DND-41 (cell line): ENCODE measurements around the gene DNMT3L.

Experiments used
- ATAC-seq: fragments of 200-7000 bp; cut with Tn5 transposase; 3 replicates; pipeline ENCODE4 v1.9.1; 2021; ENCODE audit warnings: low read depth; ENCODE audit not compliant: insufficient read depth
- DNase-seq: peaks from one replicate; pipeline ENCODE4 v3.0.0-alpha.2; 2020
- H2AFZ ChIP-seq: 2 replicates; pipeline ENCODE4 v1.6.0; 2012; ENCODE audit warnings: low read depth, low read length
- H3K27ac ChIP-seq: 2 replicates; pipeline ENCODE4 v1.5.1; 2012; ENCODE audit warnings: low read length, inconsistent platforms
- H3K27me3 ChIP-seq: fragments of 200-600 bp; sonication (generic); 2 replicates; pipeline ENCODE4 v1.6.0; 2012; ENCODE audit warnings: low read length, mild to moderate bottlenecking, inconsistent platforms; ENCODE audit not compliant: insufficient read depth, poor library complexity
- H3K36me3 ChIP-seq: 2 replicates; pipeline ENCODE4 v1.5.1; 2012; ENCODE audit warnings: low read length, inconsistent platforms; ENCODE audit not compliant: insufficient read depth
- H3K4me1 ChIP-seq: 2 replicates; pipeline ENCODE4 v1.5.1; 2012; ENCODE audit warnings: mild to moderate bottlenecking, low read length; ENCODE audit not compliant: insufficient read depth
- H3K4me2 ChIP-seq: 2 replicates; pipeline ENCODE4 v1.6.0; 2012; ENCODE audit warnings: mild to moderate bottlenecking, moderate library complexity, low read length, inconsistent platforms; ENCODE audit not compliant: insufficient read depth
- H3K4me3 ChIP-seq, 2 experiments: fragments of 200-600 bp in 1 of 2; shearing (Covaris generic) in 1 of 2; 2 replicates each; pipeline ENCODE4 v1.5.1; 2012 to 2016; ENCODE audit warnings: inconsistent platforms in 2 of 2, low read length in 2 of 2, mild to moderate bottlenecking in 2 of 2, low read depth in 1 of 2, moderate library complexity in 1 of 2
- H3K79me2 ChIP-seq: 2 replicates; pipeline ENCODE4 v1.6.0; 2012; ENCODE audit warnings: low read length, inconsistent platforms; ENCODE audit not compliant: insufficient read depth
- H3K9ac ChIP-seq: 2 replicates; pipeline ENCODE4 v1.6.0; 2012; ENCODE audit warnings: low read depth, mild to moderate bottlenecking, inconsistent platforms, low read length, moderate library complexity
- H3K9me3 ChIP-seq: 2 replicates; pipeline ENCODE4 v1.5.1; 2012; ENCODE audit warnings: low read length, moderate library complexity, mild to moderate bottlenecking, inconsistent platforms; ENCODE audit not compliant: insufficient read depth, severe bottlenecking
- H4K20me1 ChIP-seq: 2 replicates; pipeline ENCODE4 v1.6.0; 2012; ENCODE audit warnings: low read length; ENCODE audit not compliant: insufficient read depth
- CTCF ChIP-seq: IDR thresholded peaks from 2 replicates; pipeline ENCODE4 v1.5.1; 2012; ENCODE audit warnings: borderline replicate concordance, low read length, moderate library complexity, mild to moderate bottlenecking; ENCODE audit not compliant: poor library complexity, severe bottlenecking; ENCODE audit errors: extremely low read depth
- EZH2 ChIP-seq: IDR thresholded peaks from 3 replicates; pipeline ENCODE4 v1.6.1; 2012; ENCODE audit warnings: borderline replicate concordance, low read depth, mild to moderate bottlenecking, moderate library complexity, low read length, inconsistent platforms; ENCODE audit not compliant: severe bottlenecking

DNMT3L gene

GRCh38 chr21:44294391-44295162 lies 32.9 kb upstream of the DNMT3L start:
- no peak for ATAC-seq
- Histone ChIP-seq H3K9ac (no peak overlapping the region), H3K4me3 (no peak overlapping the region), H4K20me1 (no peaks in the 10 kb centered on the region), H3K27me3 (no peaks in the 10 kb centered on the region), H3K79me2 (no peaks in the 10 kb centered on the region), H3K4me2 (no peak overlapping the region), H3K36me3 (no peaks in the 10 kb centered on the region), H3K4me1 (peaks cover 16% of the 10 kb centered on the region), H2AFZ (no peak overlapping the region), H3K27ac (no peak overlapping the region), H3K9me3 (no peaks in the 10 kb centered on the region)
- TF ChIP-seq EZH2 = no peak
- TF ChIP-seq CTCF = no peak
- no peak for DNase-seq

- Histone ChIP-seq H2AFZ (no peak overlapping the region), H3K36me3 (no peaks in the 10 kb centered on the region), H3K27ac (no peak overlapping the region), H3K4me3 (no peak overlapping the region), H3K27me3 (no peaks in the 10 kb centered on the region), H3K4me1 (peaks cover 9% of the 10 kb centered on the region), H3K79me2 (no peaks in the 10 kb centered on the region), H3K9me3 (no peaks in the 10 kb centered on the region), H3K9ac (no peak overlapping the region), H4K20me1 (no peaks in the 10 kb centered on the region), H3K4me2 (no peak overlapping the region)
- DNase-seq (no peak), ATAC-seq (no peak)
- no peak for TF ChIP-seq CTCF
- TF ChIP-seq EZH2 = no peak
These were observed 32.0 kb upstream of the DNMT3L start for GRCh38 chr21:44293551-44294231.

DNA sequence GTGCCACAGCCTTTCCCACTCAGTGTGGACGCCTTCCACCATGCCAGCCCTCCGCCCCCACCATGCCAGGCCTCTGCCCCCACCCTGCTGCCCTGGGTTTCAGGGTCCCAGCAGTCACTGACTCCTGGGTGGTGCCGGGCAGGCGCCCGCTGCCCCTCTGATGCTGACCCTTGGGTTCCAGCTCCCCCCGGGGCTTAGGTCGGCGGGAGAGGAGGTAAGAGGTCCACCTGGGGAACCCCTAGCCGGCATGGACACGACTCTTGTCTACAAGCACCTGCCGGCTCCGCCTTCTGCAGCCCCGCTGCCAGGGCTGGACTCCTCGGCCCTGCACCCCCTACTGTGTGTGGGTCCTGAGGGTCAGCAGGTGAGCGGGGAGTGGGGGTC lies 31.1 kb upstream of the DNMT3L start:
- H4K20me1 ChIP-seq = 0 out of 2 replicates have a peak, but pooled peaks cover 4% of the 10 kb centered on the region
- no peak overlapping the region for H3K27ac ChIP-seq
- no peak for ATAC-seq
- H3K4me3 ChIP-seq = no peak overlapping the region
- H3K4me1 ChIP-seq = peaks cover 5% of the 10 kb centered on the region
- no peaks in the 10 kb centered on the region for H3K36me3 ChIP-seq
- no peak overlapping the region for H3K4me2 ChIP-seq
- no peak overlapping the region for H3K9ac ChIP-seq
- no peak overlapping the region for H2AFZ ChIP-seq
- H3K79me2 ChIP-seq = no peaks in the 10 kb centered on the region
- DNase-seq = no peak
- H3K9me3 ChIP-seq = no peaks in the 10 kb centered on the region
- no peak for TF ChIP-seq CTCF
- no peak for TF ChIP-seq EZH2
- H3K27me3 ChIP-seq = no peaks in the 10 kb centered on the region
